NCI-H82 treated with DMSO at 0.1 percent for 48 hours (cell line): ENCODE data around the gene CIRBP.

Experiments
- DNase-seq: peaks from one replicate; lab custom pipeline; 2025; ENCODE audit not compliant: unreplicated experiment; lab: John Stamatoyannopoulos, UW

Gene CIRBP

DNA sequence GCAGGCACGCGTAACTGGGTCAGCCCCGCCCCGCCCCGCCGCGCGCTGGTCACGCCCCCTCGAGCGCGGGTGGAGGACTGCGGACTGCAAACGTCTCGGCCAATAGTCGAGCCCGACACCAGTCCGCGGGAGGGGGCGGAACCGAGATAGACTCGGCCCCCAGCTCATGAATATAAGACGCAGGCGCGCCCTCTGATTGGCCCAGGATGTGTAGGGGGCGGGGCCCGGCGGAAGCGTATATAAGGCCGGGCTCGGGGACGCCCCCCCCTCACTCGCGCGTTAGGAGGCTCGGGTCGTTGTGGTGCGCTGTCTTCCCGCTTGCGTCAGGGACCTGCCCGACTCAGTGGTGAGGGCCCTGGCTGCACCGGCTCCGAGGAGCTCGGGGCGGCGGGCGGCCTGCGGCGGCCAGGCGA lies at the start of gene CIRBP:
TSS of gene CIRBP (plus strand) at position 268 of the 413 bp plus-strand sequence. CDS start 1,602 bp downstream, outside the sequence.
- peak; percentile 87 for DNase-seq

DNA sequence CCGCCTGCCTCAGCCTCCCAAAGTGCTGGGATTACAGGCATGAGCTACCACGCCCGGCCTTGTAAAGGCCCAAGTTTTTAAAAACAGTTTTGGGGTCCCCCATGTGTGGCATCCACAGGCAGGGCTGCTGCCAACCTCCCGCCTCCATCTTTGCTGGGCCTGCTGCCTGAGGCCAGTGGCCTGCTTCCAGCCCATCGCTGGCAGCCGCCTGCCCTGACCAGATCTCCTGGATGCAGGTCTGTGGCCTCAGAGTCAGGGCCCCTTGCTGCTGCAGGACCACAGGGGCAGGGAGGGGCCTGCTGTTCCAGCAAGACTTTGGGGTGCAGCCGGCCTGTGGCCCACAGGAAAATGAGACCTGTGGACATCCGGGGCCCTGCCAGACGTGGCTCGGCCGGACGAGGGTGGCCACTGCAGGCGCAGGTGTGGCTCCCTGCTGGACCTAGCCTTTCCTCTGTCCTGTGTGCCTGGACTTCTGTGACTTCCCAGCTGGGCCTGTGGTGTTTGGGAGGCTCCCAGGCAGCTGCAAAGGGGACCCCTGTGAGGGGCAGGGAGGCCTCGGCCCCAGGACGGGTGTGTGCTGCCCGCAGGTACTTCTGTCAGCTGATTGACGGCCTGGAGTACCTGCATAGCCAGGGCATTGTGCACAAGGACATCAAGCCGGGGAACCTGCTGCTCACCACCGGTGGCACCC lies 49.2 kb upstream of the CIRBP start:
- DNase-seq = no peak

DNA sequence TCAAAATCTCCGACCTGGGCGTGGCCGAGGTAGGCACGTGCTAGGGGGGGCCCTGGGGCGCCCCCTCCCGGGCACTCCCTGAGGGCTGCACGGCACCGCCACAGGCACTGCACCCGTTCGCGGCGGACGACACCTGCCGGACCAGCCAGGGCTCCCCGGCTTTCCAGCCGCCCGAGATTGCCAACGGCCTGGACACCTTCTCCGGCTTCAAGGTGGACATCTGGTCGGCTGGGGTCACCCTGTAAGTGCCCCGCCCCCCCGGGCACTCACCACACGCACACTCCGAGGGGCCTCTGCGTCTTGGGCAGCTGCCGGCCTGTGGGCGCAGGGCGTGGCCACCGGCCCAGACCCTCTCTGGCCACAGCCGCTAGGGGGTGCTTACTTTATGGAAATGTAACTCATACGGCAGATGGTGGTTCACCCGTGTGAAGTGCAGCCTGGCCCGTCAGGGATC lies 48.6 kb upstream of the CIRBP start:
- DNase-seq = peak; percentile 9

DNA sequence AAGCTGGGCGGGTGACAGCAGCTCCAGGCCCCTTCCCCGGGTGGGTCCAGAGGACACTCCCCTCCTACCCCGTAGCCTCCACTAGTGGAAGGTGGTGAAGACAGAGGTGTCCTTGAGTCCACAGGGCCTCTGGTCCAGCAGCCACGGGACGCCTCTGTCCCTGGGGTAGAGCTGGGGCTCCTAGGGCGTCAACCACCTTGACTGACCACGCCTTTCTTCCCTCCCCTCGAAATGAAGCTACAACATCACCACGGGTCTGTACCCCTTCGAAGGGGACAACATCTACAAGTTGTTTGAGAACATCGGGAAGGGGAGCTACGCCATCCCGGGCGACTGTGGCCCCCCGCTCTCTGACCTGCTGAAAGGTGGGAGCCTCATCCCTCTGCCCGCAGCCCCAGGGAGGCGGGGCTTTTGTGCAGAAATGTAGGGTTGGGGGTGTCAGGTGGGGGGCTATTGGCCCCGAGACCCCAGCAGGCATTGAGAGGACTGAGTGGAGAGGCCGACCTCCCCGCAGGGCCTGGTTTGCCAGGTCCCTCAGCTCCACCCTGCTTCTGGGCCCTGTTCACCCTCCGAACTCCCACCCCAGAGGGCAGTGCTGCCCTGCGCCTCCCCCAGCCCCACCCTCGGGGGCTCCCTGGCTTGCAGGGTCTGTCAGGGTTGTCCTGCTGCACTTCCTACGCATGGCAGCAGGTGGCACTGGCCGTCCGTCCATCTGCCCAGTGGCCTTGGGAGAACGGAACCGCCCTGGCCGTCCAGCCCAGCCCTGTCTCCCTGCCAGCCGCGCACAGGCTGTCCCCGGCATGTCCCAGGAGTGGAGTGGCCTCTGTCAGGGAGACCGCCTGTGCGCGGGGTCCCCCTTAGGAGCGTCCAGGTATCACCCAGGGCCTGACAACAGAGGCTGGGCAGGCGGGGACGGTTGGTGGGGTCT lies 47.9 kb upstream of the CIRBP start:
- DNase-seq = no peak

DNA sequence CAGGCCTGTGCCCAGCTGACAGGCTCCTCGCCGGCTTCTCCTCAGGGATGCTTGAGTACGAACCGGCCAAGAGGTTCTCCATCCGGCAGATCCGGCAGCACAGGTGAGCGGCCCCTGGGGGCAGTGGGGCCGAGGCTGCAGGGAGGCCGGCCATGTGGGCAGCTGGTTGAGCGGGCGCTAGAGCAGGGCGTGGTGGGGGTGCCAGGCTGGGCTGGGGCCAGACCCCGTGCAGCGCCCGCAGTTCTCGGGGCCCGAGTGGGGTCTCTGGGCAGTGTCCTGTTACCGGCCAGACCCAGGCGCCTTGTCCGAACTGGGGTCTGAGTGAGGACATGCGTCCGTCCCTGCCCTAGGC lies 47.3 kb upstream of the CIRBP start:
- DNase-seq = no peak

DNA sequence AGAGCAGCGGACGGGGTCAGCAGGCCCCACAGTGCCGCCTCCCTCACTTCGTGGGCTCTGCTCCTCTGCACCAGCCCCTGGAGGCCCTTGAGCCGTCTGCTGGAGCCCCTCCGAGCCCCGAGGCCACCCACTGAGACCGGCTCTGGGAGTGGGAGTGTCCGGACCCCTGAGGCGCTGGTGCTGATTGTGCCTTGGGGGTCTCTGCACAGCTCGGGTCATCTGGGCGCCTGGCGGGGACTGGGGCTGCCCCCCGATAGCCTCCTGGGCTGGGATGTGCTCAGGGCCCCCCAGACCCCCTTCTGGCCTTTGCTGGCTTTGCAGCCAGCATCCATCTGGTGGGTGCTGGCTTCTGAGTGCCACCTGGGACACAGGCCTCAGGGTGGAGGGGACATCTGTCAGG lies 46.7 kb upstream of the CIRBP start:
- DNase-seq = no peak

DNA sequence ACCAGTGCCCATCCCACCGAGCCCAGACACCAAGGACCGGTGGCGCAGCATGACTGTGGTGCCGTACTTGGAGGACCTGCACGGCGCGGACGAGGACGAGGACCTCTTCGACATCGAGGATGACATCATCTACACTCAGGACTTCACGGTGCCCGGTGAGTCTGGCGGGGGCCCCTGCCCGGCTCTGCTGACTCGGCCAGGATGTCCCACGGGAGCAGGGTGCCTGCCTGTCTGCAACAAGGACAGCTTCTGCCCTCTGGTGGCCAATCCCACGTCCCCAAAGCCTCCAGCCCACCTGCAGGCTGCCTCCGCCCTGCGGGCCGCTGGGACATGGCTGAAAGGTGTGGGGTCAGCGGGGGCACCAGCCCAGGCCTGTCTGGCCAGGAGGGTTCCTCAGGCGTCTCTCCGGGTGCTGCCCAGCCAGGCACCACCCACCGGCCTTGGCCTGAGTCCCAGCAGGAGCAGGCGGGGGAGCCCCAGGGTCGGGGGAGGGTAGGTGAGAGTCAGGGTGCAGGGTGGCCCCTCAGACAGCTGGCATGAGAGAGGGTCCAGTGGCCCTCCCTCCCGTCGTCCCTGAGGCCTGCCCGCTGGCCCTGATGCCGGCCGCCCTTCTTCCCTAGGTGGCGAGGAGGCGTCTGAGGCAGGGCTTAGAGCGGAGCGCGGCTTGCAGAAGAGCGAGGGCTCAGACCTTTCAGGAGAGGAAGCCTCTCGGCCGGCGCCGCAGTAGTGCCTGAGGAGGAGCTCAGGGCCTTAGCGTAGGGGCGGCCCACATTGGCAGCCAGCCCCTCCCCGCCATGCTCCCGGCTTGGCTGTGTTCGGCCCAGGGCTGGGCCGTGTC lies 45.9 kb upstream of the CIRBP start:
- no peak for DNase-seq

DNA sequence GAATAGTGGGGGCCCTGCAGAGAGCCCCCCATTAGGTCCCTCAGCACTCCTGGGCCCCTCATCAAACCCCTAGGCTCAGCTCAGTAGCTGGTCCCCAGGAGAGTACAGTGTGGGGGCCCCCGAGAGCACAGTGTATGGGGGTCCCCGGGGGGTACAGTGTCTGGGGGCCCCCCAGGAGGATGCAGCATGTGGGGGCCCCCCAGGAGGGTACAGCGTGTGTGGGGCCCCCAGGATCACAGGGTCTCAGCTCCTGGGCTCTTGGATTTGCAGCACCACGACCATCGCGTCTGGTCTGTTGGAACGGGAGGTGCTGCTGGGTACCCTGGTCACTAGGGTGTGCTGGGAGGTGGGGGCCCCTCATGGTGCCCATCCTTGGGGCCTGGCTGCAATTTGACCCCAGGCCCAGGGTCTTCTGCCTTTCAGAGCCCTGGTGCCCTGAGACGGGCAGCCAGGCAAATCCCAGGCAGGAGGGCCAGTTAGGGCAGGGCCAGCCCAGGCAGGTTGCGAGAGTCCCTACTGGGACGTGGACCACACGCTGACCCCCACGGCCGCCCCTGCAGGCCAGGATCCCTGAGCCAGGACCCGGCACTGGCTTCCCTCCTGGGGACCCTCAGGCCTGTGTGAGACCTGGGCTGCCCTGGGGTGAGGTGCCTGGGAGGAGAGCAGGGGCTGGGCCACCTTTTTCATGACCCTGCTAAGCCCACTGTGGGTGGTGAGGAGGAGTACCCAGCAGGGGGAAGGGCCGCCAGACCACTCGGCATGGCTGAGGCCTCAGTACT lies 44.9 kb upstream of the CIRBP start:
- DNase-seq = no peak

DNA sequence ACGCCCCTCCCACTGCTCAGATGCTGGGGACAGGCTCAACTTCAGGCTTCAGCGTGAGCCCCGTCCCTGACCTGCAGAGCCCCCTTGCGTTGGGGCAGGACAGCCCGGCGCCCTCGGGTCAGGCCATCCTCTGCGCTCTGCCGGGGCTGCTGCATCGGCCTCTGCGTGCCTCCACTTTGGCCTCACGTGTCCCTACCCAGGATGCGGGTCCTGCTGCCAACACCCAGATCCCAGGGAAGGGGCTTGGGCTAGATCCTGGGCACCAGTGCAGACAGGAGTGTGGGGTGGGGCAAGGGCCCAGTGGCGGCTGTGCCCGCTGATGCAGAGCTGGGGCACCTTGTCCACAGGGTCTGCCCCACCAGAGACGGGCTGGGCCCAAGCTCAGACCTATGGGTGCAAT lies 44.3 kb upstream of the CIRBP start:
- no peak for DNase-seq

DNA sequence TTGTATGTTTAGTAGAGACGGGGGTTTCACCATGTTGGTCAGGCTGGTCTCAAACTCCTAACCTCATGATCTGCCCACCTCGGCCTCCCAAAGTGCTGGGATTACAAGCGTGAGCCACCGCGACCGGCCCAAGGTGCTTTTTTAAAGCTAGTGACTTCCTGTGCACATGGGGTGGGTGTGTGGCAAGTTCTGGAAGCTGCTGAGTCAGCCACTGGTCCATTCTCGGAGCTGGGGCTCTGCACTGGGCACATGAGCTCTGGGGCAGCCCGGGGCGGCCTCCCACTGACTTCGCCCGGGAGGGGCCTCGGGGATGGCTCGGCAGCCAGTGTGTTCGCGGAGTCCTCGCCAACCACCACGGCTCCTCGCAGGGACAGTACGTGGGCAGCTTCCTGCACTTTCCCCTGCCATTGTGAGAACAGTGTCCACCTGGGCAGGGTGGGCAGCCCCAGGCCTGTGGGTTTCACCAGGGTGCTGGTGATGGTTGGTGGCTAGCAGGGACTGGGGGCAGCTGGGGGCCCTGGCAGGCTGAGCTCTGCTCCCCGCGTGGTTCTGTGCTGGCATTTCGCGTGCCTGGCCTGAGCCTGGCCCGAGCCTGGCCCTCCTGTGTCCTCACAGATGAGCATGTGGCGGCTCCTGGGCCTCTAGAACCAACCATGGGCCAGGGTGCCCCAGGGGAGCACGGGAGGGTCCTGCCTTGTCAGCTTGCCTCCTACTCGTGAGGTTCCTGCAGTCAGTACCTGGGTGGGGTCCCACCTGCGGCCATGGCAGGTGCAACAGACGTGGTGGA lies 43.5 kb upstream of the CIRBP start:
- DNase-seq = no peak

DNA sequence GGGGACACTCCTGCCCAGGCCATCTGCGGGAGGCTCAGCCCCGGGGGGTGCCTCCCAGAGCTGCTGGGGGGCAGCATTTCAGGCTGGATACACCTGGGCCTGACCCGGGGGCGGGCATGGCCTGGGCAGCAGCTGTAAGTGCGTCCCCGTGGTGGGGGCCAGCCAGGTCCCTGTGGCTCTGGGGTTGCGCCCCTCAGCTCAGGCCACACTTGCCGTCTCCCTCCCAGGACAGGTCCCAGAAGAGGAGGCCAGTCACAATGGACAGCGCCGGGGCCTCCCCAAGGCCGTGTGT lies 43.0 kb upstream of the CIRBP start:
- no peak for DNase-seq

DNA sequence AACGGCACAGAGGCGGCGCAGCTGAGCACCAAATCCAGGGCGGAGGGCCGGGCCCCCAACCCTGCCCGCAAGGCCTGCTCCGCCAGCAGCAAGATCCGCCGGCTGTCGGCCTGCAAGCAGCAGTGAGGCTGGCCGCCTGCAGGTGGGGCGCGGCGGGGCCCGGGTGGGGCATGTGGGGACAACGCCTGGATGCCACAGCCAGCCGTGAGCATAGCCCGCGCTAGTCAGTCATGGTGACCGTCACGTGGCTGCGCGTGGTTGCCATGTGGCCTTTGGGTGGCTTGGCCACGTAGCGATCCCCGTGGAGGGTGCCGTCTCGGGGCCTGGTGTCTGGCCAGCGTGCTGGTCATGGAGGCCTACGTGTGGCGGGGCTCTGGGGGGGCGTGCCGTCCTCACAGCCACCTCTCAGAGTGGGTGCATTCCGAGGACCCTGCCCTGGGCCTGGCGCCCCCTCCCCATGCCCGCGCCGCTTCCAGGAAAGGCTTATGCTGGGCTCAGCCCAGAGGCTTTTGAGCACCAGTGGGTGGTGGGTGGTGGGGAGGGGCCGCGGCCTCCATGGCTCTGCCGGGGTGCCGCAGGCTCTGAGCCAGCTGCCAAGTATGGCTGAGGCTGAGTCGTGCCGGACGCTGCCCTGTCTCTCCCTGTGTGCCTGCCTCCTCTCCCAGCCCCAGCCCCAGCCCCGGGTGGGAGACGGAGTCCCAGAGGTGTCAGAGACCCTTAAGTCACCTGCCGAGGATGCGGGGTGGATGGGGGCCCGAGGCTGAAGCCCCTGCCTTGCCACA lies 42.4 kb upstream of the CIRBP start:
- DNase-seq = no peak

DNA sequence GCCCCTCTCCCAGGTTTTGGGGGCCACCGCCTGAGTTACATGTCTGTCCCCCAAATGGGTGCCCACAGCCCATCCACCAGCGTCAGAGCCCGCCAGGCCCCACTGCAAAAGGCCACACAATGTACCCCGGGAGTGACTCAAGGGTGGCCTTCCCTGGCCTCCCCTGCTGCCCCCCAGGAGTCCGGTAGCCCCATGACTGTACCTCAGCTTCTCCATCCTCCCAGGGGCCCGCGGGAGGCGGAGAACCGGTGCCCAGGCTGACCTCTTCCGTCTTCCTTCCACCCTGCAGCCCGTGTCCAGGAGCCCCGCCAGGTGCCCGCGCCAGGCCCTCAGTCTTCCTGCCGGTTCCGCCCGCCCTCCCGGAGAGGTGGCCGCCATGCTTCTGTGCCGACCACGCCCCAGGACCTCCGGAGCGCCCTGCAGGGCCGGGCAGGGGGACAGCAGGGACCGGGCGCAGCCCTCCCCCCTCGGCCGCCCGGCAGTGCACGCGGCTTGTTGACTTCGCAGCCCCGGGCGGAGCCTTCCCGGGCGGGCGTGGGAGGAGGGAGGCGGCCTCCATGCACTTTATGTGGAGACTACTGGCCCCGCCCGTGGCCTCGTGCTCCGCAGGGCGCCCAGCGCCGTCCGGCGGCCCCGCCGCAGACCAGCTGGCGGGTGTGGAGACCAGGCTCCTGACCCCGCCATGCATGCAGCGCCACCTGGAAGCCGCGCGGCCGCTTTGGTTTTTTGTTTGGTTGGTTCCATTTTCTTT lies 41.7 kb upstream of the CIRBP start:
- DNase-seq = no peak

DNA sequence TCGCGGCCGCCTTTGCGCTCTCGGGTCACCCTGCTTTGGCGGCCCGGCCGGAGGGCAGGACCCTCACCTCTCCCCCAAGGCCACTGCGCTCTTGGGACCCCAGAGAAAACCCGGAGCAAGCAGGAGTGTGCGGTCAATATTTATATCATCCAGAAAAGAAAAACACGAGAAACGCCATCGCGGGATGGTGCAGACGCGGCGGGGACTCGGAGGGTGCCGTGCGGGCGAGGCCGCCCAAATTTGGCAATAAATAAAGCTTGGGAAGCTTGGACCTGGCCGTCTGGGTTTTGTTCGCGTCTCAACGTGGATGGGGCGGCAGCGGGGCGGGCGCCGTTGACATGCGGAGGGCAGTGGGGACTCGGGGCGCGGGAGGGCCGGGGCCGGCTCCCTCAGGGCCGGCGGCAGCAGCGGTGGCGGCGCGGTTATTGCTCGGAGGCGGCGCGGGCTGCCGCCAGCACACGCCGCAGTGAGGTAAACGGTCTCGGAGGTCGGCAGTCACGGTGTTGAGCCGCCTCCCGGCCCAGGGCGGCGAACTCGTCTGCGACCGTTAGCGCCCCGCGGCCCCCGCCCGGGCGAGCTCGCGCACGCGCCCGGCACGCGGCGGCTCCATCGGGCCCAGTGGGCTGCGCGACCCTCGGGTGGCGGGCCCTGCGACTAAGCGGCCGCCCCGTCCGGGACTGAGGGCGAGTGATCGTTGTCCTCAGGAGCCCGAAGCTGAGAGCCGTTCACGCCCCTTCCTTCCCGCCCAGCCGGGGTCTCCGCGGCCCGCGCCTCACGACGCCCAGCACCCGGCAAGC lies 40.8 kb upstream of the CIRBP start:
- DNase-seq = no peak

DNA sequence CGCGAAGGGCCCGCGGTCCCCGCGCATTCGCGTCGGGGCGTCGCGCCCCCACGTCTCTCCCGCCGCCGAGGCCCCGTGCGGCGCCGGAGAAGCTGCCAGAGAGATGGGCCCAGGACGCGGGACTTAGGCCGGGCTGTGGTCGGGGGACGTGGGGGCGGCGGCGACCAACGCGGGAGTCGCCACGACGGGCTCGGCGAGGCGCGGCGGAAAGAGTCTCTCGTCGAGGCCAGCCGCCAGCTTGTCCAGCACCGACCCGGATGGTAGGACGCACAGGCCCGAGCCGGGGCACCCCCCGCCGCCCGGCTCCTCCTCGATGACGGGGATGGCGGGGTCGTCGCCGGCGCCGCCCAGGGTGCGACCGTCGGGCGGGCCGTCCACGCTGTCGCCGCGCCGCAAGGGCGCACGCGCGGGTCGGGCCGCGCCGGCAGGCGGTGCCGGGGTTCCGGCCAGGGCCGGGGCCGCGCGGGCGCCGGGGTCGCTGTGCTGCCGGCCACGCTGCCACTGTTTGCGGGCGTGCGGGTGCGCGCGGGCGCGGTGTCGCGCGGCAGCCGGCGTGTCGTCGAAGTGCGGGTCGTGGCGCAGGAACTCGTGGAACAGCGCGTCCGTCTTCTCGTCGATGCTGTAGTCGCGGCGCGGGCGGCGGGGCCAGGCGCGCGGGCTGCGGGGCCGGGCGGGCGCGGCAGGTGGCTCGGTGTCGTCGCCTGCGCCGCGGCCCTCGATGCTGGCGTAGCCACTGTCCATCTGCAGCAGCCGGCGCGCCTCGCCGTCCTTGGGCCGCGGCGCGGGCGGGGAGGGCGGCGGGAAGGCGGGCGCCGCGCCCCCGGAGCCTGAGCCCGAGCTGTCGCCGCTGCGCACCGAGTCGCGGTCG lies 39.8 kb upstream of the CIRBP start:
- no peak for DNase-seq

DNA sequence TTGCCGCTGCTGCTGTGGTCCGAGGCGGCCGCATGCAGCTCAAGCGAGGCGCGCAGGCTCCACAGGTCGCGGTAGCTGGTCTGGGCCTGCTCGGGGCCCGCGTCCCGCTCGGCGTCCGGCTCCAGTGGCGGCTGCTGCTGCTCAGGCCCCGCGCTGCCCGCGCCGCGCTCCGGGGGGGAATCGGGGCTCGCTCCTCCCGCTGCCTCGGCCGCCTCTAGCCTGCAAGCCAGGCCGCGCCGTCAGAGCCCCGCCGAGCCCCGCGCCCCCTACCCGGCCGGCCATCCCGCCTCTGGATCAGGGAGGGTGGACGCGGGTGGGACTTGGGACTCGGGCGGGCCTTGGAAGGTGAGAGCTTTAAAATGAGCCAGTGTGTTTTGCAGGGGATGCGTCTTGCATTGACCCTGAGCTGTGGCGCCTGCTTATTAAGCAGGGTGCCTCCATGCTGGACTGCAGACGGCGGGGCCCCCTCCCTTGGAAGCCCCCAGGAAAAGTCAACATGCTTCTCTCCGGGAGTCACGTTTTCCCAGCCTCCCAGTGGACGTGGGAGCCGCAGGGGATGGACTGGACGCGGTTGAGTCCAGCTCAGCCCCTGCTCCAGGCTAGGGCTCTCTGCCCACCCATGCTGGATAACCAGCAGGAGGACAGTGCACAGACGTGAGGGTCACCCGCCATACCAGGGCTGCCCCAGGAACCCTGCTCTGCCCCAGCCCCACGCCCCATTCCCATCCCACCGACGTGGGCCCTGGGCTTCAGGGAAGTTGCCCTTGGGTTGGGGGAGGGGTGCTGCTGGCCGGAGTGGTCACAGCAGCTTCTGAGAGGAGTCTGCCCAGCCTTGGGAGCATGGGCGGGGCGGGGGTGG lies 39.0 kb upstream of the CIRBP start:
- DNase-seq = no peak
